Measurements from ENCODE around the gene CFAP251.
"Not testable (repeated sequence)": the region's sequence is repeated elsewhere in the genome, so short reads cannot be mapped to it uniquely, and the experiment has no call there.

CFAP251 gene

GRCh38 chr12:121917950-121918678, at the start of gene CFAP251:
Gene CFAP251, plus strand, starts transcription at chr12:121918592. Its CDS starts 2,714 bp downstream, at chr12:121921306.
- peak; percentile 73 for DNase-seq

DNA sequence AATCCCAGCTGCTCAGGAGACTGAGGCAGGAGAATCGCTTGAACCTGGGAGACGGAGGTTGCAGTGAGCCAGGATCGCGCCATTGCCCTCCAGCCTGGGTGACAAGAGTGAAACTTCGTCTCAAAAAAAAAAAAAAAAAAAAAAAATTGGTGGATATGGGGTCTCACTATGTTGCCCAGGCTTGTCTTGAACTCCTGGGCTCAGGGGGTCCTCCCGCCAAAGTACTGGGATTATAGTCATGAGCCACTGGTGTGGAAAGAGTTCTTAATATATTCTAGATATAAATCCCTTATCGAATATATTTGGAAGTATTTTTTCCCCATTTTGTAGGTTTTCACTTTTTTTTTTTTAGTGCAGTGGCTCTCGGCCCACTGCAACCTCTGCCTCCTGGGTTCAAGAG, 49.2 kb upstream of the CFAP251 start:
- DNase-seq: not testable (repeated sequence)

DNA sequence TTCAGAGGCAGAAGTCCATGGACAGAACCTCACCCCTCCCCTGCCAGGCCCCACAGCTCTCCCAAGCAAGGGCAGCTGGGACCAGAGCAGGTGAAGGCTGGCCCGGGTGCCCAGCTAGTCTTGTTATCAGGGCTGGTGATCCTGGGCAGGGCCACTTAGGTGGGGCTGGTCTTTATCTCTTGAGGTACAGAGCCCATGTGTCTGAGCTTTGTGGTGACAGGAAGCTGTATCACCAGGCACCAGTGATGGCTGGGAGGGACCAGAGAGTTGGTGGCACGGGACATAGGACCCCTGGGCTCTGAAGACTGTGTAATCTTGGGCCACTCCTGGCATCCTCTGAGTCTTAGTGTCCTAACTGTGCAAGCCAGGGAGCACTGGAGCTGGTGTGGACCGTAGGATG, 46.9 kb upstream of the CFAP251 start:
- DNase-seq: no peak

- peak; percentile 61 for DNase-seq
Measured at GRCh38 chr12:121872546-121873215, 45.7 kb upstream of the CFAP251 start.

DNA sequence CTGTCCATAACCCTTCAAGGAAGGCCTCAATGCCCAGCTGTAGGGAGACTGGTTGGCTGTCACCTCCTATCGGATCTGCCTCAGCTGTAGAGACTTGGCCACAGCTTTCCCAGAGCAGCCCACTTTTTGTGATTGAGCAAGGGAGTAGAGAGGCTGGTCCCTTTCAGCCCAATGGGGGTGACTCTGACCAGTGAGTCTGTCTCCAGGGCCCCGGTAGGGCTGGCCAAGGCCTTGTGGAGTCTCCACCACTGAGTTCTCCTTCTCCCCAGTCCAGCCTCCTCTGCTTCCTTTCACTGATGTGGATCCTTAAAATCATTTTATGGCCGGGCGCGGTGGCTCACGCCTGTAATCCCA, 45.2 kb upstream of the CFAP251 start:
- DNase-seq: no peak

- DNase-seq: no peak
Measured at GRCh38 chr12:121874071-121874470, 44.3 kb upstream of the CFAP251 start.

- no peak for DNase-seq
Measured at GRCh38 chr12:121875582-121875981, 42.8 kb upstream of the CFAP251 start.

DNA sequence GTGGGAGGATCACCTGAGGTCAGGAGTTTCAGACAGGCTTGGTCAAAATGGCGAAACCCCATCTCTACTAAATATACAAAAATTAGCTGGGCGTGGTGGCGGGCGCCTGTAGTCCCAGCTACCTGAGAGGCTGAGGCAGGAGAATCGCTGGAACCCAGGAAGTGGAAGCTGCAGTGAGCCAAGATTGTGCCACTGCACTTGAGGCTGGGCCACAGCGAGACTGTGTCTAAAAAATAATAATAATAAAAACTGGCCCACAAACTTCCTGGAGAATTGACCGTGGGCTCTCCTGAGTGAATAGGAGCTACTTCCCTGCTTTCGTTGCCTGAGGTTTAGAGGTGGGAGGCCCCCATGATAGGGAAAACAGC, 42.3 kb upstream of the CFAP251 start:
- not testable (repeated sequence) for DNase-seq

DNA sequence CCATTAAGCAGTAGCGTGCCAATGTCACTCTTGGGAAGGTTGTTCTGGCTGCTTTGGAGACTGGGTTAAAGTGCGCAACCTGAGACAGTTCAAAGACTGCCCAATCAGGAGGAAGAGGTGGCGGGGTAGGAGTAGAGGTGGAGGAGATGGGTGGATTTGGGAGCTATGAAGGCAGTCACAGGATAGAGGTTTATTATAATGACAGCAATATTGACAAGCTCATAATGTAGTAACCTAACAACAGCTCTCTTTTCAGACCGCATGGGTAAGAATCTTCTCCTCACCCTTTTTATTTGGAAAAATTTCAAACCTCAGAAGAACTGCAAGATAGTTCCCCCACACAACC, 35.1 kb upstream of the CFAP251 start:
- DNase-seq: no peak

DNA sequence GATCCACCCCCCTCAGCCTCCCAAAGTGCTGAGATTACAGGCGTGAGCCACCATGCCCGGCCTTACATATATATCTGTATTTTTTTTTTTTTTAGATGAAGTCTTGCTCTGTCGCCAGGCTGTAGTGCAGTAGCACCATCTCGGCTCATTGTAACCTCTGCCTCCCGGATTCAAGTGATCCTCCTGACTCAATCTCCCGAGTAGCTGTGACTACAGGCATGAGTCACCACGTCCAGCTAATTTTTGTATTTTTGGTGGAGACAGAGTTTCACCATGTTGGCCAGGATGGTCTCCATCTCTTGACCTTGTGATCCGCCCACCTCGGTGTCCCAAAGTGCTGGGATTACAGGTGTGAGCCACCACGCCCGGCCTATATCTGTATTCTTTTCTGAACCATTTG, 33.3 kb upstream of the CFAP251 start:
- not testable (repeated sequence) for DNase-seq

- DNase-seq: no peak
Measured at GRCh38 chr12:121888083-121888477, 30.3 kb upstream of the CFAP251 start.

GRCh38 chr12:121888478-121889273, 29.7 kb upstream of the CFAP251 start, which contains the start of gene PSMD9:
Gene PSMD9, plus strand, starts transcription at chr12:121888790. Its CDS starts 67 bp downstream, at chr12:121888857.
- DNase-seq: peak; percentile 72

GRCh38 chr12:121889274-121889624, 29.1 kb upstream of the CFAP251 start:
- no peak for DNase-seq

- DNase-seq: not testable (repeated sequence)
Measured at GRCh38 chr12:121889661-121890060, 28.7 kb upstream of the CFAP251 start.

- no peak for DNase-seq
Measured at GRCh38 chr12:121892673-121893561, 25.5 kb upstream of the CFAP251 start.

DNA sequence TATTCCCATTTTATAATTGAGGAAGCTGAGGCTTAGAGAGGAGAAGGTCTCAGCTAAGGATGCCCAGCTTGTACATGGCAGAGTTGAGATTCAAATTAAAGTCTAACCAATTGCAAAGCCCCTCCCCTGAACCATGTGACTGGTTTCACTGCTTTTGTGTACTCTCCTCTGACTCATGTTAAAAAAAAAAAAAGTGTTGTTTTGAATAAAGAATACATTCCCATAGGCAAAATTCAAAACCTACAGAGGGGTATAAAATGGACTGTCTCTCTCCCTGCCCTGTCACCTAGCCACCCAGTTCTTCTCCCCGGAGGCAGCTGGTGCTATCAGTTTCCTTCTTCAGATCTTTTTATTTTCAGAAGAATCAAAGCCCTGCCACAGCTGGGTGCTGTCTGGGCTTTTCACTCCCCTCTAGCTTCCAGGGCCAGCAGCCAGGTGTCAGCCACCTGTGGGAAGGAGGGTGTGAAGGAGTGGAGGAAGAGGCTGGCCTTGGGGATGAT, 24.4 kb upstream of the CFAP251 start:
- DNase-seq: no peak

GRCh38 chr12:121894633-121895032, 23.8 kb upstream of the CFAP251 start:
- no peak for DNase-seq

- DNase-seq: no peak
Measured at GRCh38 chr12:121898287-121898686, 20.1 kb upstream of the CFAP251 start.

GRCh38 chr12:121899590-121899989, 18.8 kb upstream of the CFAP251 start:
- DNase-seq: no peak

DNA sequence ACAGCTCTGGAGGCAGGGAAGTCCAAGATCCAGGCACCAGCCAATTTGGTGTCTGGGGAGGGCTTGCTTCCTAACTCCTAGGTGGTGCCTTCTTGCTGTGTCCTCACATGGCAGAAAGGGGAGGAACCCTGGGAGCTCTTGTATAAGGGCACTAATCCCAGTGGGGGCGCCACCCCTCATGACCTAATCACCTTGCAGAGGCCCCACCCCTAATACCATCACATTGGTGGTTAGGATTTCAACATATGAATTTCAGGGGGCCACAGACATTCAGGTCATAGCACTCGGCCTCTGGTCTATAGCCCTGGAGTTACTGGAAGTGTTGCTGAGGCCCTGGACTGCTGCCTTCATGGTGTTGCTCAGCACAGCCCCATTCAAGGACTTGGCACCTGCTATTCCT, 15.2 kb upstream of the CFAP251 start:
- DNase-seq: no peak

GRCh38 chr12:121905746-121906145, 12.6 kb upstream of the CFAP251 start:
- no peak for DNase-seq

- DNase-seq: no peak
Measured at GRCh38 chr12:121908702-121909101, 9.7 kb upstream of the CFAP251 start.
